H1 (cell line): Measurements from ENCODE around the gene SLC39A6. TPM values are rescaled to one million over a fixed set of nuclear protein-coding genes. Genes with fewer than 3 reads are reported as not detected.
A peak's percentile ranks its signal among the peaks of the same experiment; 100 is the strongest.

Experiments used
- CTCF ChIA-PET: fragments of 300-600 bp; sonication (Branson Sonifier 250); formaldehyde crosslinking; loops from one replicate; lab custom pipeline; 2021; ENCODE audit not compliant: partially characterized antibody; lab: Charles Lee
- POLR2A ChIA-PET: fragments of 300-600 bp; sonication (Branson Sonifier 250); formaldehyde crosslinking; loops from one replicate; lab custom pipeline; 2021; ENCODE audit warnings: inconsistent platforms; ENCODE audit not compliant: partially characterized antibody; lab: Charles Lee
- DNase-seq, 2 experiments: peaks; one replicate each; pipeline versions ENCODE4 v3.0.0 to v3.0.0-alpha.2; 2010 to 2022; ENCODE audit warnings: low spot score in 2 of 2, low read depth in 1 of 2, mixed read lengths in 1 of 2
- FAIRE-seq: peaks from 2 replicates; lab custom pipeline; 2011; peaks lifted over from hg19 to GRCh38; lab: Jason Lieb, UNC
- H2AFZ ChIP-seq: 2 replicates; pipeline ENCODE4 v1.8.1; 2012; ENCODE audit warnings: low read length, inconsistent platforms
- H2AK5ac ChIP-seq: 2 replicates; pipeline ENCODE4 v1.6.1; 2013; ENCODE audit warnings: low read depth, low read length
- H2BK120ac ChIP-seq: replicated peaks from 2 replicates; pipeline ENCODE3; 2013; ENCODE audit warnings: low read depth, low read length, inconsistent platforms
- H2BK12ac ChIP-seq: 2 replicates; pipeline ENCODE4 v1.6.1; 2013; ENCODE audit warnings: low read depth, low read length
- H2BK15ac ChIP-seq: 2 replicates; pipeline ENCODE4 v1.6.1; 2013; ENCODE audit warnings: low read length
- H2BK20ac ChIP-seq: 2 replicates; pipeline ENCODE4 v1.6.1; 2013; ENCODE audit warnings: low read length
- H2BK5ac ChIP-seq: 2 replicates; pipeline ENCODE4 v1.6.1; 2013; ENCODE audit warnings: low read depth, low read length
- H3K14ac ChIP-seq: 2 replicates; pipeline ENCODE4 v1.6.1; 2013; ENCODE audit warnings: inconsistent platforms; ENCODE audit not compliant: insufficient read length
- H3K18ac ChIP-seq: 2 replicates; pipeline ENCODE4 v1.6.1; 2013; ENCODE audit warnings: low read length; ENCODE audit errors: extremely low read depth
- H3K23ac ChIP-seq: 2 replicates; pipeline ENCODE4 v1.6.1; 2013; ENCODE audit warnings: inconsistent platforms; ENCODE audit not compliant: insufficient read length
- H3K23me2 ChIP-seq: 2 replicates; pipeline ENCODE4 v1.6.1; 2013; ENCODE audit warnings: low read depth, low read length
- H3K27ac ChIP-seq: 2 replicates; pipeline ENCODE4 v1.6.1; 2011; ENCODE audit warnings: low read depth, low read length, inconsistent platforms
- H3K27me3 ChIP-seq, 4 experiments: replicated peaks in 1 of 4; 1 replicate in 1 of 4; 2 replicates in 3 of 4; pipeline versions ENCODE4 v1.6.1 to v1.8.1; 2011 to 2013; ENCODE audit warnings: low read length in 3 of 4, mild to moderate bottlenecking in 3 of 4, inconsistent platforms in 2 of 4, mixed read lengths in 2 of 4, moderate library complexity in 1 of 4; ENCODE audit not compliant: control insufficient read depth in 3 of 4, insufficient read depth in 3 of 4; ENCODE audit errors: extremely low read depth in 1 of 4
- H3K36me3 ChIP-seq, 4 experiments: 2 replicates each; pipeline versions ENCODE4 v1.6.1 to v1.8.1; 2011 to 2013; ENCODE audit warnings: mild to moderate bottlenecking in 4 of 4, low read length in 3 of 4, moderate library complexity in 2 of 4, control low read depth in 1 of 4, inconsistent platforms in 1 of 4; ENCODE audit not compliant: insufficient read depth in 4 of 4, control insufficient read depth in 2 of 4
- H3K4ac ChIP-seq: replicated peaks from 2 replicates; pipeline ENCODE3; 2013; ENCODE audit warnings: low read length, low read depth, mixed read lengths, inconsistent platforms; ENCODE audit not compliant: insufficient read length
- H3K4me1 ChIP-seq, 4 experiments: replicated peaks in 1 of 4; 1 replicate in 1 of 4; 2 replicates in 3 of 4; pipeline versions ENCODE4 v1.6.1 to v1.8.1; 2011 to 2013; ENCODE audit warnings: low read length in 3 of 4, inconsistent platforms in 2 of 4, mixed read lengths in 1 of 4; ENCODE audit not compliant: insufficient read depth in 4 of 4, control insufficient read depth in 3 of 4
- H3K4me2 ChIP-seq, 2 experiments: 2 replicates each; pipeline versions ENCODE4 v1.6.1 to v1.8.1; 2011 to 2013; ENCODE audit warnings: low read depth in 2 of 2, low read length in 2 of 2, control low read depth in 1 of 2, inconsistent platforms in 1 of 2, mild to moderate bottlenecking in 1 of 2; ENCODE audit not compliant: insufficient read depth in 1 of 2
- H3K4me3 ChIP-seq, 4 experiments: fragments of 200-600, 300-600 bp in 1 of 4; sonication (generic), shearing (Covaris generic), sonication (Bioruptor Twin) in 1 of 4; 2 replicates each; pipeline versions ENCODE4 v1.5.1 to v1.8.1; 2011 to 2016; ENCODE audit warnings: low read length in 4 of 4, low read depth in 3 of 4, control low read depth in 2 of 4, inconsistent platforms in 2 of 4, mild to moderate bottlenecking in 2 of 4, mixed read lengths in 1 of 4, moderate library complexity in 1 of 4; ENCODE audit not compliant: insufficient read depth in 2 of 4; ENCODE audit errors: extremely low read depth in 1 of 4
- H3K56ac ChIP-seq: replicated peaks from 2 replicates; pipeline ENCODE3; 2013; ENCODE audit warnings: low read depth, mild to moderate bottlenecking, mixed read lengths, low read length, inconsistent platforms; ENCODE audit not compliant: insufficient read length
- H3K79me1 ChIP-seq: 2 replicates; pipeline ENCODE4 v1.6.1; 2013; ENCODE audit warnings: low read depth, low read length, control low read depth
- H3K79me2 ChIP-seq, 2 experiments: 2 replicates each; pipeline versions ENCODE4 v1.6.1 to v1.8.1; 2012 to 2013; ENCODE audit warnings: low read length in 2 of 2, mild to moderate bottlenecking in 2 of 2, inconsistent platforms in 1 of 2; ENCODE audit not compliant: insufficient read depth in 2 of 2, control insufficient read depth in 1 of 2
- H3K9ac ChIP-seq, 4 experiments: replicated peaks in 1 of 4; 1 replicate in 1 of 4; 2 replicates in 3 of 4; pipeline versions ENCODE4 v1.6.1 to v1.8.1; 2011 to 2013; ENCODE audit warnings: low read depth in 3 of 4, low read length in 3 of 4, control low read depth in 2 of 4, mild to moderate bottlenecking in 2 of 4, moderate library complexity in 2 of 4, inconsistent platforms in 1 of 4; ENCODE audit errors: extremely low read depth in 1 of 4
- H3K9me3 ChIP-seq, 2 experiments: 2 replicates each; pipeline versions ENCODE4 v1.6.1 to v1.8.1; 2012 to 2013; ENCODE audit warnings: mild to moderate bottlenecking in 2 of 2, moderate library complexity in 2 of 2, control low read depth in 1 of 2, inconsistent platforms in 1 of 2, low read depth in 1 of 2, low read length in 1 of 2, mixed read lengths in 1 of 2; ENCODE audit not compliant: insufficient read depth in 2 of 2
- H4K20me1 ChIP-seq, 2 experiments: replicated peaks in 1 of 2; 2 replicates each; pipeline versions ENCODE3 to v1.8.1; 2011 to 2013; ENCODE audit warnings: inconsistent platforms in 2 of 2, low read length in 2 of 2, mild to moderate bottlenecking in 1 of 2; ENCODE audit not compliant: insufficient read depth in 2 of 2, control insufficient read depth in 1 of 2
- H4K5ac ChIP-seq: 2 replicates; pipeline ENCODE4 v1.6.1; 2013; ENCODE audit warnings: low read length, low read depth, mixed read lengths, inconsistent platforms; ENCODE audit not compliant: insufficient read length
- H4K8ac ChIP-seq: 2 replicates; pipeline ENCODE4 v1.8.0; 2013; ENCODE audit warnings: mild to moderate bottlenecking, moderate library complexity, low read length, inconsistent platforms; ENCODE audit not compliant: insufficient read depth; ENCODE audit errors: extremely low read depth
- H4K91ac ChIP-seq: replicated peaks from 2 replicates; pipeline ENCODE3; 2013; ENCODE audit warnings: low read length, mixed read lengths, inconsistent platforms; ENCODE audit not compliant: insufficient read length
- ATF3 ChIP-seq: IDR thresholded peaks from 2 replicates; pipeline ENCODE4 v1.6.1; 2011; ENCODE audit warnings: low read depth, mild to moderate bottlenecking, low read length; ENCODE audit not compliant: insufficient read depth
- JUND ChIP-seq: IDR thresholded peaks from 2 replicates; pipeline ENCODE4 v1.6.1; 2011; ENCODE audit warnings: mild to moderate bottlenecking, improper control_type of control experiment, low read length
- NANOG ChIP-seq: IDR thresholded peaks from 2 replicates; pipeline ENCODE4 v1.6.1; 2011; ENCODE audit warnings: low read length, low read depth, mild to moderate bottlenecking, inconsistent platforms; ENCODE audit not compliant: insufficient read depth, poor library complexity, severe bottlenecking
- POLR2A ChIP-seq, 2 experiments: IDR thresholded peaks; 1 replicate in 1 of 2; 2 replicates in 1 of 2; pipeline ENCODE4 v1.6.1; 2011; ENCODE audit warnings: low read depth in 2 of 2, low read length in 2 of 2, mild to moderate bottlenecking in 2 of 2; ENCODE audit errors: control extremely low read depth in 1 of 2
- POU5F1 ChIP-seq: IDR thresholded peaks from 2 replicates; pipeline ENCODE4 v1.6.1; 2011; ENCODE audit warnings: low read depth, mild to moderate bottlenecking, low read length, moderate library complexity
- RAD21 ChIP-seq, 2 experiments: IDR thresholded peaks in 1 of 2; conservative IDR thresholded peaks in 1 of 2; 2 replicates each; pipeline ENCODE4 v1.6.1; 2011; ENCODE audit warnings: low read depth in 2 of 2, low read length in 2 of 2, improper control_type of control experiment in 1 of 2, inconsistent platforms in 1 of 2, mild to moderate bottlenecking in 1 of 2, moderate library complexity in 1 of 2
- SRF ChIP-seq: IDR thresholded peaks from 2 replicates; pipeline ENCODE4 v1.6.1; 2011; ENCODE audit warnings: mild to moderate bottlenecking, low read depth, low read length, moderate library complexity
- TAF1 ChIP-seq: IDR thresholded peaks from 2 replicates; pipeline ENCODE4 v1.6.1; 2011; ENCODE audit warnings: mild to moderate bottlenecking, low read depth, low read length
- ZNF274 ChIP-seq: IDR thresholded peaks from 2 replicates; pipeline ENCODE4 v1.7.0; 2012; ENCODE audit warnings: low read length, borderline replicate concordance; ENCODE audit errors: extremely low read depth
- WGBS, 2 experiments: shearing (Covaris generic) in 1 of 2; methylation state at CpG; one replicate each; pipeline versions ENCODE4 v1.1.6 to v1.1.7; 2013 to 2015; ENCODE audit warnings: low lambda C conversion rate in 2 of 2, mixed read lengths in 2 of 2, inconsistent platforms in 1 of 2, low coverage in 1 of 2, missing lambda C conversion rate in 1 of 2; ENCODE audit not compliant: insufficient replicate concordance in 2 of 2, insufficient coverage in 1 of 2, insufficient read length in 1 of 2; ENCODE audit errors: extremely low coverage in 1 of 2, missing lambda C conversion rate in 1 of 2; 5-methylcytosine and 5-hydroxymethylcytosine counted together
- polyA plus RNA-seq, 7 experiments: library from polyadenylated mRNA; depleted of rRNA in 3 of 7; stranded (reverse) in 5 of 7; unstranded in 2 of 7; fragments of >200 nt in 5 of 7; fragments of 200-250 nt in 2 of 7; gene quantifications; 1 replicate in 5 of 7; 2 replicates in 1 of 7; 4 replicates in 1 of 7; pipeline versions ENCODE4 v1.2.1 to v1.2.3, GENCODE V29; 2011 to 2013; ENCODE audit warnings: missing spikeins in 2 of 7, mixed read lengths in 2 of 7
- total RNA-seq: library from RNA; stranded (reverse); fragmentation: NEBNext Ultra II Directional; extraction: Animal tissue kit (Norgen Biotek cat#: 25700); gene quantifications from 2 replicates; pipeline ENCODE4 v1.2.1, GENCODE V29; 2021
- TF ChIP-seq, protein P1 (sequence below): IDR thresholded peaks from 2 replicates; pipeline ENCODE4 v1.6.1; 2012; ENCODE audit warnings: inconsistent platforms

Gene SLC39A6
- total and polyA plus RNA-seq, 2 of the 8 experiments (the other 6 are each of a cell fraction or from before 2014, with no cell fraction given), result 36.8 to 55.4 TPM

DNA sequence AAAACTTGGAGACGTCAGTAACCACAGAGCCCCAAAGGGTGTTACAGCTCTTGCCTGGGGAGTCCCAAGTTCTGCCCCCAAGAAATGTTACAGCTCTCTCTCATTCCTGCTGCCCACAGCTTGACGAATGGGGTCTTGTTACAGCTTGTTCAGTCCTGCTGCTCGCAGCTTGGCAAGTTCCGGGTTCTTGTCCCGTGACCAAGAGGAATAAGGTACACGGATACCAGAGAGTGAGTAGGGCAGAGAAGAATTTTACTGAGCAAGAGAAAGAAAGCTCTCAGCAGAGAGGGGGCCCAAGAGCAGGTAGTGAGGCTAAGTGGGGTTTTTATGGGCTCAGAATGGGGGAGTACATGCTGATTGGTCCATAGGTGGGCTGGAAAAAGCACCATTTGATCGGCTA, 27.2 kb downstream of the SLC39A6 start:
- Histone ChIP-seq H4K20me1 (no peaks in the 10 kb centered on the region), H2BK120ac (no peak overlapping the region), H3K14ac (no peak overlapping the region), H3K23me2 (no peaks in the 10 kb centered on the region), H3K9me3 (no peaks in the 10 kb centered on the region), H3K9ac (no peak overlapping the region), H2BK15ac (no peak overlapping the region), H2BK5ac (no peak overlapping the region), H3K4me1 (no peaks in the 10 kb centered on the region), H4K5ac (no peak overlapping the region), H4K91ac (no peak overlapping the region), H3K4me3 (no peak overlapping the region), H3K23ac (no peak overlapping the region), H3K56ac (no peak overlapping the region), H4K8ac (peak overlapping the region; percentile 23; the same call in 1 of the 2 replicates), H2AFZ (0 out of 2 replicates have a peak overlapping the region, but pooled peaks have one; percentile 2), H3K79me1 (no peaks in the 10 kb centered on the region), H2BK12ac (no peak overlapping the region), H3K27ac (no peak overlapping the region), H3K18ac (no peak overlapping the region), H3K4me2 (no peak overlapping the region), H2BK20ac (no peak overlapping the region), H2AK5ac (no peak overlapping the region), H3K79me2 (no peaks in the 10 kb centered on the region), H3K4ac (no peak overlapping the region), H3K36me3 (no peaks in the 10 kb centered on the region), H3K27me3 (no peaks in the 10 kb centered on the region; a peak in 1 of 7 replicates)
- no peak for FAIRE-seq
- 94% methylated on average over 7 of the region's 7 CpGs; no CpG with 5 or more reads in 1 of the 2 experiments for WGBS, 2 experiments
- DNase-seq, result no peak
- CTCF ChIA-PET, result interaction anchor here (0.6 to 1.4 kb wide), 2 partner anchors 18 to 104 kb away, joined by 3 to 4 read pairs; no protein-coding TSS in a partner anchor
- POLR2A ChIA-PET, result no interaction called here
- TF ChIP-seq, protein P1, sequence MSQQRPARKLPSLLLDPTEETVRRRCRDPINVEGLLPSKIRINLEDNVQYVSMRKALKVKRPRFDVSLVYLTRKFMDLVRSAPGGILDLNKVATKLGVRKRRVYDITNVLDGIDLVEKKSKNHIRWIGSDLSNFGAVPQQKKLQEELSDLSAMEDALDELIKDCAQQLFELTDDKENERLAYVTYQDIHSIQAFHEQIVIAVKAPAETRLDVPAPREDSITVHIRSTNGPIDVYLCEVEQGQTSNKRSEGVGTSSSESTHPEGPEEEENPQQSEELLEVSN, result no peak
- TF ChIP-seq ZNF274, result no peak
- no peak for TF ChIP-seq POLR2A (IDR thresholded peaks at IDR 0.05; ENCODE audit: control extremely low read depth in 1 of 2, low read depth in 2 of 2, low read length in 2 of 2)
- no peak for TF ChIP-seq SRF
- no peak for TF ChIP-seq TAF1
- TF ChIP-seq NANOG, result no peak
- TF ChIP-seq ATF3, result no peak
- TF ChIP-seq JUND, result no peak
- TF ChIP-seq POU5F1, result no peak
- TF ChIP-seq RAD21 (IDR thresholded peaks at IDR 0.05 in 1 of 2, conservative IDR thresholded peaks at IDR 0.05 in 1 of 2; ENCODE audit: low read depth in 2 of 2, low read length in 2 of 2), result no peak
